PC-3 (cell line): Measurements from ENCODE around the gene GFRA1.

Experiments
- CTCF ChIP-seq: fragments of 300-600 bp; sonication (generic); conservative IDR thresholded peaks from 2 replicates; pipeline ENCODE4 v1.5.1; 2017; ENCODE audit warnings: antibody characterized with exemption, low read depth, mild to moderate bottlenecking, low read length
- EZH2 ChIP-seq: fragments of 300-600 bp; sonication (generic); IDR thresholded peaks from one replicate; pipeline ENCODE4 v1.6.1; 2017; ENCODE audit warnings: antibody characterized with exemption, mild to moderate bottlenecking, low read length; ENCODE audit not compliant: unreplicated experiment
- EZH2phosphoT487 ChIP-seq: fragments of 300-600 bp; sonication (generic); IDR thresholded peaks from 2 replicates; pipeline ENCODE4 v1.6.1; 2018; ENCODE audit warnings: mild to moderate bottlenecking, antibody characterized with exemption, low read length, borderline replicate concordance

DNA sequence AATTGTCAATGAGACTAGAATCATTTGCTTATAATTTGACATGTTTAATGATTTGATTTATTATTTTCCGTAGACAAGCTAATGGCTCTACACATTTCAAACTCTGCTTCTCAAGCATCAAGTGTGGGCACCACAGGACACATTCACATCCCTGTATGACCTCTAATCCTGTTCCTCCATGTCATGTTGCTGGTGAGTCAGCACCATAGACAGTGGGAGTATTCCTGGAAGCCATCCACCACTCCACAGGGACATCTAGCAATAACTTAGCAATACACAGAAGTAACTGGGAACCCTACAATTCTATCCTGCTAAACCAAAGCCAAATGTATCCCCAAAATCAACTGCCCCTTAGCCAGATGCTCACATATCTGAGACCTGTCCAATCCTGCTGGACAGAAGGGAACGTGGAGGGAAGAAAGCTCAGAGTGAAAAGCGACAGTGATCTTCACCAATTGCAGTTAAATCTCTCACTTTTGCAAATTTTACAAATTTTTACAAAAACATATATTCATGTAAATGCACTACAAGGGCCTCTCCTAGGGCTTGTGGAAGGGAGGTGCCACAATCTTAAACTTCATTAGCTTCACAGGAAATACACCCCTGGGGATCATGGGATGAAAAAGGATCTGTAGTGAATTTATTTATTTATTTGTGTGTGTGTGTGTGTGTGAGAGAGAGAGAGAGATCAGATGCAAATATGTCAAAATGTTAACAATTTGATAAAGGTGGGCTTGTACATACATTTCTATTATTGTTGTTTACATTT lies 126.5 kb downstream of the GFRA1 start:
- TF ChIP-seq CTCF (no peak), EZH2phosphoT487 (no peak), EZH2 (no peak)
